Fibroblast of skin of left biceps (primary cell): ENCODE results near the gene SENP8.
A peak's percentile ranks its signal among the peaks of the same experiment; 100 is the strongest.
"Not testable (repeated sequence)": the region's sequence is repeated elsewhere in the genome, so short reads cannot be mapped to it uniquely, and the experiment has no call there.

Source experiments
- DNase-seq, 2 experiments: peaks; one replicate each; pipeline ENCODE4 v3.0.0-alpha.2; 2013; ENCODE audit warnings: low read depth in 2 of 2

The SENP8 gene

GRCh38 chr15:72118017-72118978 is at the start of gene SENP8, which contains the start of gene MYO9A:
Gene SENP8 (plus strand): TSS chr15:72118403. CDS start chr15:72139624, 21,221 bp downstream.
Gene MYO9A (minus strand): TSS chr15:72118150. CDS start chr15:72046563, 71,587 bp downstream.
- DNase-seq: peak; percentile 95 to 96

GRCh38 chr15:72068856-72069255 is 49.3 kb upstream of the SENP8 start:
- no peak for DNase-seq

GRCh38 chr15:72070817-72071447 is 47.3 kb upstream of the SENP8 start:
- DNase-seq: no peak

- not testable (repeated sequence) for DNase-seq
Observed at GRCh38 chr15:72071448-72071825, 46.8 kb upstream of the SENP8 start.

- DNase-seq: no peak
Observed at GRCh38 chr15:72074335-72075060, 43.7 kb upstream of the SENP8 start.

- no peak for DNase-seq
Observed at GRCh38 chr15:72077950-72078349, 40.3 kb upstream of the SENP8 start.

- DNase-seq: no peak
Observed at GRCh38 chr15:72078887-72079286, 39.3 kb upstream of the SENP8 start.

GRCh38 chr15:72082176-72082575 is 36.0 kb upstream of the SENP8 start:
- DNase-seq: no peak

GRCh38 chr15:72086010-72086697 is 32.0 kb upstream of the SENP8 start:
- DNase-seq: no peak

GRCh38 chr15:72086920-72087648 is 31.1 kb upstream of the SENP8 start:
- DNase-seq: no peak

- DNase-seq: no peak
Observed at GRCh38 chr15:72092006-72092405, 26.2 kb upstream of the SENP8 start.

GRCh38 chr15:72092691-72093090 is 25.5 kb upstream of the SENP8 start:
- no peak for DNase-seq

GRCh38 chr15:72096796-72097195 is 21.4 kb upstream of the SENP8 start:
- DNase-seq: no peak

GRCh38 chr15:72098040-72098439 is 20.2 kb upstream of the SENP8 start:
- DNase-seq: no peak

GRCh38 chr15:72099155-72099554 is 19.0 kb upstream of the SENP8 start:
- no peak for DNase-seq

GRCh38 chr15:72100551-72100950 is 17.7 kb upstream of the SENP8 start:
- DNase-seq: not testable (repeated sequence)

- no peak for DNase-seq
Observed at GRCh38 chr15:72105111-72105510, 13.1 kb upstream of the SENP8 start.

GRCh38 chr15:72106068-72106467 is 12.1 kb upstream of the SENP8 start:
- no peak for DNase-seq

- DNase-seq: no peak
Observed at GRCh38 chr15:72110355-72110754, 7.8 kb upstream of the SENP8 start.

GRCh38 chr15:72112116-72112515 is 6.1 kb upstream of the SENP8 start:
- no peak for DNase-seq

GRCh38 chr15:72112805-72113204 is 5.4 kb upstream of the SENP8 start:
- no peak for DNase-seq
